HEK293 (cell line): ENCODE measurements around the gene PTPRF.

ENCODE experiments used
- CTCF ChIA-PET: fragments of 350-600 bp; formaldehyde crosslinking; extraction: SDS; loops from one replicate; lab custom pipeline; 2021; ENCODE audit warnings: antibody characterized with exemption; lab: Yijun Ruan, JAX
- POLR2A ChIA-PET: fragments of 300-600 bp; formaldehyde crosslinking; extraction: SDS; loops from one replicate; lab custom pipeline; 2020; ENCODE audit warnings: antibody characterized with exemption, inconsistent platforms; lab: Yijun Ruan, JAX
- H3K27ac ChIP-seq: fragments of 200-500 bp; sonication (Bioruptor generic); 2 replicates; pipeline ENCODE4 v1.5.1; 2014; ENCODE audit warnings: low read depth, low read length, control low read depth, inconsistent platforms; ENCODE audit errors: extremely low read depth
- H3K36me3 ChIP-seq, 2 experiments: fragments of 200-500 bp in 1 of 2; sonication (Bioruptor generic) in 1 of 2; 1 replicate in 1 of 2; 2 replicates in 1 of 2; pipeline ENCODE4 v1.5.1; 2014 to 2017; ENCODE audit warnings: inconsistent platforms in 2 of 2, low read length in 2 of 2; ENCODE audit not compliant: control insufficient read depth in 2 of 2, insufficient read depth in 1 of 2
- H3K4me1 ChIP-seq: fragments of 200-500 bp; sonication (Bioruptor generic); 2 replicates; pipeline ENCODE4 v1.5.1; 2014; ENCODE audit warnings: mild to moderate bottlenecking, low read length, inconsistent platforms; ENCODE audit not compliant: control insufficient read depth, insufficient read depth
- H3K4me3 ChIP-seq: 2 replicates; pipeline ENCODE4 v1.5.1; 2011; ENCODE audit warnings: low read depth, mild to moderate bottlenecking, control low read depth, low read length, moderate library complexity
- H3K9me3 ChIP-seq: fragments of 200-500 bp; sonication (Bioruptor generic); 2 replicates; pipeline ENCODE4 v1.5.1; 2014; ENCODE audit warnings: low read depth, low read length, inconsistent platforms; ENCODE audit not compliant: control insufficient read depth, insufficient read depth
- BCL11A ChIP-seq: fragments of 450-650 bp; formaldehyde crosslinking; IDR thresholded peaks from 2 replicates; pipeline ENCODE4 v1.5.1; 2016; ENCODE audit warnings: low read depth, missing biosample characterization, missing genetic modification characterization
- BCL11B ChIP-seq: fragments of 450-650 bp; formaldehyde crosslinking; IDR thresholded peaks from 2 replicates; pipeline ENCODE4 v1.5.1; 2016; ENCODE audit warnings: low read depth, missing biosample characterization, missing genetic modification characterization
- GLI4 ChIP-seq: fragments of 450-650 bp; formaldehyde crosslinking; IDR thresholded peaks from 2 replicates; pipeline ENCODE4 v1.5.1; 2016; ENCODE audit warnings: missing biosample characterization, missing genetic modification characterization
- KLF1 ChIP-seq: fragments of 450-650 bp; formaldehyde crosslinking; IDR thresholded peaks from 2 replicates; pipeline ENCODE4 v1.5.1; 2016; ENCODE audit warnings: missing biosample characterization, missing genetic modification characterization
- MZF1 ChIP-seq: fragments of 450-650 bp; formaldehyde crosslinking; IDR thresholded peaks from 2 replicates; pipeline ENCODE4 v1.5.1; 2017; ENCODE audit warnings: missing biosample characterization, missing genetic modification characterization, borderline replicate concordance
- OSR2 ChIP-seq: fragments of 450-650 bp; formaldehyde crosslinking; IDR thresholded peaks from 2 replicates; pipeline ENCODE4 v1.5.1; 2016; ENCODE audit warnings: missing biosample characterization, missing genetic modification characterization
- PRDM6 ChIP-seq: fragments of 450-650 bp; formaldehyde crosslinking; IDR thresholded peaks from 2 replicates; pipeline ENCODE4 v1.5.1; 2017; ENCODE audit warnings: missing biosample characterization, missing genetic modification characterization
- ZBTB17 ChIP-seq: fragments of 450-650 bp; formaldehyde crosslinking; IDR thresholded peaks from 2 replicates; pipeline ENCODE4 v1.5.1; 2016; ENCODE audit warnings: missing biosample characterization, missing genetic modification characterization
- ZNF221 ChIP-seq: fragments of 450-650 bp; formaldehyde crosslinking; IDR thresholded peaks from 2 replicates; pipeline ENCODE4 v1.5.1; 2017; ENCODE audit warnings: missing biosample characterization, missing genetic modification characterization, borderline replicate concordance
- ZNF274 ChIP-seq, 2 experiments: fragments of 200-500 bp in 1 of 2; fragments of 450-650 bp in 1 of 2; sonication (Bioruptor generic) in 1 of 2; formaldehyde crosslinking in 1 of 2; IDR thresholded peaks; 2 replicates each; pipeline versions ENCODE4 v1.5.1 to v1.6.1; 2014 to 2016; ENCODE audit warnings: borderline replicate concordance in 1 of 2, inconsistent platforms in 1 of 2, low read length in 1 of 2, missing biosample characterization in 1 of 2, missing genetic modification characterization in 1 of 2
- ZNF37A ChIP-seq: fragments of 450-650 bp; IDR thresholded peaks from 2 replicates; pipeline ENCODE4 v1.5.1; 2018; ENCODE audit warnings: missing biosample characterization, missing genetic modification characterization
- ZNF433 ChIP-seq: fragments of 450-650 bp; formaldehyde crosslinking; IDR thresholded peaks from 2 replicates; pipeline ENCODE4 v1.5.1; 2016; ENCODE audit warnings: missing biosample characterization, missing genetic modification characterization, low read depth
- ZNF530 ChIP-seq: fragments of 450-650 bp; formaldehyde crosslinking; IDR thresholded peaks from 2 replicates; pipeline ENCODE4 v1.5.1; 2016; ENCODE audit warnings: low read depth, missing biosample characterization, missing genetic modification characterization
- ZNF623 ChIP-seq: fragments of 450-650 bp; formaldehyde crosslinking; IDR thresholded peaks from 2 replicates; pipeline ENCODE4 v1.5.1; 2016; ENCODE audit warnings: missing biosample characterization, missing genetic modification characterization
- ZNF776 ChIP-seq: fragments of 450-650 bp; formaldehyde crosslinking; IDR thresholded peaks from 2 replicates; pipeline ENCODE4 v1.5.0; 2017; ENCODE audit warnings: missing biosample characterization, missing genetic modification characterization, borderline replicate concordance
- TF ChIP-seq, protein P1 (sequence below): fragments of 450-650 bp; formaldehyde crosslinking; IDR thresholded peaks from 2 replicates; pipeline ENCODE4 v1.5.1; 2016; ENCODE audit warnings: missing biosample characterization, missing genetic modification characterization
- TF ChIP-seq, protein P2 (sequence below): fragments of 450-650 bp; formaldehyde crosslinking; IDR thresholded peaks from 2 replicates; pipeline ENCODE4 v1.5.1; 2016; ENCODE audit warnings: missing biosample characterization, missing genetic modification characterization
- TF ChIP-seq, protein P3 (sequence below): fragments of 450-650 bp; formaldehyde crosslinking; IDR thresholded peaks from 2 replicates; pipeline ENCODE4 v1.5.1; 2016; ENCODE audit warnings: missing biosample characterization, missing genetic modification characterization
- TF ChIP-seq, protein P4 (sequence below): IDR thresholded peaks from 2 replicates; pipeline ENCODE4 v1.6.1; 2011; ENCODE audit warnings: mild to moderate bottlenecking, low read depth, low read length, borderline replicate concordance

The PTPRF gene

DNA sequence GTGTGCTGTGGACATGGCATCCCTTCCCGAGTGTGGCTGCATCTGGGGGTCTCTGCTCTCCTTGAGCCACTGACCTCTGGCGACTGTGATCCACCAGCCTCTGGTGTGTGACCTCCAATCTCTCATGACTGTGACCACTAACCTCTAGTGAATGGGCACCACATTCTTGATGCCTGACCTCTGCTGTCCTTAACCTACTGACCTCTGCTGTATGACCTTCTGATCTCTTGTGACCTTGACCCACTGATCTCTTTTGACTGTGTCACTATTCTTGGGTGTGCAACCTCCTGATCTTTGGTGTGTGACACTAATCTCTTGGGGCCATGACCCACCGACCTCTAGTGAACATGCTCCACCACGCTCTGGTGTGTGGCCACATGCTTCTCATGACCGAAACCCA lies 73.5 kb downstream of the PTPRF start:
- H3K36me3 ChIP-seq, result peaks cover 0 to 100% of the 10 kb centered on the region in 2 experiments; a peak in 1 of 3 replicates
- POLR2A ChIA-PET, result no interaction called here
- TF ChIP-seq BCL11A (tag by site-specific recombination) (peak; percentile 77), ZNF776 (tag by site-specific recombination) (no peak), BCL11B (tag by site-specific recombination) (peak; percentile 93), GLI4 (no peak), ZNF37A (tag by site-specific recombination) (no peak)
- H3K27ac ChIP-seq, result no peak overlapping the region
- no peak overlapping the region for H3K4me3 ChIP-seq
- H3K4me1 ChIP-seq, result no peaks in the 10 kb centered on the region
- H3K9me3 ChIP-seq, result no peaks in the 10 kb centered on the region
- CTCF ChIA-PET, result interaction anchor here (0.5 kb wide), 1 partner anchor 80 kb away, joined by 3 read pairs; no protein-coding TSS in a partner anchor

GRCh38 chr1:43605157-43605556 lies 74.5 kb downstream of the PTPRF start:
- H3K4me1 ChIP-seq, result no peaks in the 10 kb centered on the region
- ChIA-PET CTCF (no interaction called here), POLR2A (interaction anchor here (1.3 kb wide), 1 partner anchor 45 kb away, joined by 6 read pairs; the partner anchor contains the start of gene KDM4A)
- no peak overlapping the region for H3K4me3 ChIP-seq
- TF ChIP-seq BCL11A (tag by site-specific recombination) (no peak), ZBTB17 (tag by site-specific recombination) (no peak), ZNF433 (tag by site-specific recombination) (no peak), ZNF623 (tag by site-specific recombination) (no peak), OSR2 (tag by site-specific recombination) (no peak), ZNF221 (tag by site-specific recombination) (no peak), ZNF274 (IDR thresholded peaks at IDR 0.05; ENCODE audit: low read length) (no peak), ZNF274 (tag by site-specific recombination; IDR thresholded peaks at IDR 0.05; ENCODE audit: borderline replicate concordance) (no peak), PRDM6 (tag by site-specific recombination) (no peak), KLF1 (tag by site-specific recombination) (no peak), ZNF37A (tag by site-specific recombination) (no peak), ZNF530 (tag by site-specific recombination) (no peak), MZF1 (tag by site-specific recombination) (no peak)
- TF ChIP-seq, protein P1, sequence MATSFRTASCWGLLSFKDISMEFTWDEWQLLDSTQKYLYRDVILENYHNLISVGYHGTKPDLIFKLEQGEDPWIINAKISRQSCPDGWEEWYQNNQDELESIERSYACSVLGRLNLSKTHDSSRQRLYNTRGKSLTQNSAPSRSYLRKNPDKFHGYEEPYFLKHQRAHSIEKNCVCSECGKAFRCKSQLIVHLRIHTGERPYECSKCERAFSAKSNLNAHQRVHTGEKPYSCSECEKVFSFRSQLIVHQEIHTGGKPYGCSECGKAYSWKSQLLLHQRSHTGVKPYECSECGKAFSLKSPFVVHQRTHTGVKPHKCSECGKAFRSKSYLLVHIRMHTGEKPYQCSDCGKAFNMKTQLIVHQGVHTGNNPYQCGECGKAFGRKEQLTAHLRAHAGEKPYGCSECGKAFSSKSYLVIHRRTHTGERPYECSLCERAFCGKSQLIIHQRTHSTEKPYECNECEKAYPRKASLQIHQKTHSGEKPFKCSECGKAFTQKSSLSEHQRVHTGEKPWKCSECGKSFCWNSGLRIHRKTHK (tag by site-specific recombination), result no peak
- TF ChIP-seq, protein P2, sequence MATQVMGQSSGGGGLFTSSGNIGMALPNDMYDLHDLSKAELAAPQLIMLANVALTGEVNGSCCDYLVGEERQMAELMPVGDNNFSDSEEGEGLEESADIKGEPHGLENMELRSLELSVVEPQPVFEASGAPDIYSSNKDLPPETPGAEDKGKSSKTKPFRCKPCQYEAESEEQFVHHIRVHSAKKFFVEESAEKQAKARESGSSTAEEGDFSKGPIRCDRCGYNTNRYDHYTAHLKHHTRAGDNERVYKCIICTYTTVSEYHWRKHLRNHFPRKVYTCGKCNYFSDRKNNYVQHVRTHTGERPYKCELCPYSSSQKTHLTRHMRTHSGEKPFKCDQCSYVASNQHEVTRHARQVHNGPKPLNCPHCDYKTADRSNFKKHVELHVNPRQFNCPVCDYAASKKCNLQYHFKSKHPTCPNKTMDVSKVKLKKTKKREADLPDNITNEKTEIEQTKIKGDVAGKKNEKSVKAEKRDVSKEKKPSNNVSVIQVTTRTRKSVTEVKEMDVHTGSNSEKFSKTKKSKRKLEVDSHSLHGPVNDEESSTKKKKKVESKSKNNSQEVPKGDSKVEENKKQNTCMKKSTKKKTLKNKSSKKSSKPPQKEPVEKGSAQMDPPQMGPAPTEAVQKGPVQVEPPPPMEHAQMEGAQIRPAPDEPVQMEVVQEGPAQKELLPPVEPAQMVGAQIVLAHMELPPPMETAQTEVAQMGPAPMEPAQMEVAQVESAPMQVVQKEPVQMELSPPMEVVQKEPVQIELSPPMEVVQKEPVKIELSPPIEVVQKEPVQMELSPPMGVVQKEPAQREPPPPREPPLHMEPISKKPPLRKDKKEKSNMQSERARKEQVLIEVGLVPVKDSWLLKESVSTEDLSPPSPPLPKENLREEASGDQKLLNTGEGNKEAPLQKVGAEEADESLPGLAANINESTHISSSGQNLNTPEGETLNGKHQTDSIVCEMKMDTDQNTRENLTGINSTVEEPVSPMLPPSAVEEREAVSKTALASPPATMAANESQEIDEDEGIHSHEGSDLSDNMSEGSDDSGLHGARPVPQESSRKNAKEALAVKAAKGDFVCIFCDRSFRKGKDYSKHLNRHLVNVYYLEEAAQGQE (tag by site-specific recombination), result no peak
- TF ChIP-seq, protein P3, sequence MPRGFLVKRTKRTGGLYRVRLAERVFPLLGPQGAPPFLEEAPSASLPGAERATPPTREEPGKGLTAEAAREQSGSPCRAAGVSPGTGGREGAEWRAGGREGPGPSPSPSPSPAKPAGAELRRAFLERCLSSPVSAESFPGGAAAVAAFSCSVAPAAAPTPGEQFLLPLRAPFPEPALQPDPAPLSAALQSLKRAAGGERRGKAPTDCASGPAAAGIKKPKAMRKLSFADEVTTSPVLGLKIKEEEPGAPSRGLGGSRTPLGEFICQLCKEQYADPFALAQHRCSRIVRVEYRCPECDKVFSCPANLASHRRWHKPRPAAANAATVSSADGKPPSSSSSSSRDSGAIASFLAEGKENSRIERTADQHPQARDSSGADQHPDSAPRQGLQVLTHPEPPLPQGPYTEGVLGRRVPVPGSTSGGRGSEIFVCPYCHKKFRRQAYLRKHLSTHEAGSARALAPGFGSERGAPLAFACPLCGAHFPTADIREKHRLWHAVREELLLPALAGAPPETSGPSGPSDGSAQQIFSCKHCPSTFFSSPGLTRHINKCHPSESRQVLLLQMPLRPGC, result no peak
- TF ChIP-seq, protein P4, sequence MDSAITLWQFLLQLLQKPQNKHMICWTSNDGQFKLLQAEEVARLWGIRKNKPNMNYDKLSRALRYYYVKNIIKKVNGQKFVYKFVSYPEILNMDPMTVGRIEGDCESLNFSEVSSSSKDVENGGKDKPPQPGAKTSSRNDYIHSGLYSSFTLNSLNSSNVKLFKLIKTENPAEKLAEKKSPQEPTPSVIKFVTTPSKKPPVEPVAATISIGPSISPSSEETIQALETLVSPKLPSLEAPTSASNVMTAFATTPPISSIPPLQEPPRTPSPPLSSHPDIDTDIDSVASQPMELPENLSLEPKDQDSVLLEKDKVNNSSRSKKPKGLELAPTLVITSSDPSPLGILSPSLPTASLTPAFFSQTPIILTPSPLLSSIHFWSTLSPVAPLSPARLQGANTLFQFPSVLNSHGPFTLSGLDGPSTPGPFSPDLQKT, result no peak
- no peaks in the 10 kb centered on the region for H3K9me3 ChIP-seq
- H3K36me3 ChIP-seq, result peaks cover 5 to 100% of the 10 kb centered on the region in 2 experiments; a peak in 2 of 3 replicates
- H3K27ac ChIP-seq, result no peak overlapping the region
